ENCODE results near the gene HBZ.

HBZ gene

GRCh38 chr16:187330-187729 lies 34.9 kb downstream of the HBZ start:
- DNase-seq (ENCODE audit: low read depth): no peak
- H3K4me3 ChIP-seq (ENCODE audit: low read length): no peak overlapping the region
- TF ChIP-seq CTCF (conservative IDR thresholded peaks at IDR 0.05; ENCODE audit: low read depth, low read length): no peak

DNA sequence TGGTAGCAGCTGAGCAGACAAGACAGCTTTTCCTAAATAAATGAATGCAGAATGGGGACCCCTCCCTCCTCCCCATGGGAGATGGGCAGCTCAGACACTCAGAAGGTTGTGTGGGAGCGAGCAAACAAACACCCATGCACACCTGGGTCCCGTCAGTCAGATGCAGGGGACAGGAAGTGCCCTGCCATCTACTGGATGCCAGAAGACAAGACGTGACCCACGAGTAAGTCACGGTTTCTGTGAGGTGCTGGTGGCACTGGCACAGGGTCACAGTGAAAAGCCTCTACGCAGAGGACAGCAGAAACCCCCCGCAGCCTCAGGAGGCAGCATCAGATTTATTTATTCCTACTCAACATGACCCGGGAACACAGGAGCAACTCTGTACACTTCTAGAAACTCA lies 36.2 kb downstream of the HBZ start:
- peak; percentile 9 for TF ChIP-seq CTCF (conservative IDR thresholded peaks at IDR 0.05; ENCODE audit: low read depth, low read length)
- DNase-seq (ENCODE audit: low read depth): no peak
- no peak overlapping the region for H3K4me3 ChIP-seq (ENCODE audit: low read length)

DNA sequence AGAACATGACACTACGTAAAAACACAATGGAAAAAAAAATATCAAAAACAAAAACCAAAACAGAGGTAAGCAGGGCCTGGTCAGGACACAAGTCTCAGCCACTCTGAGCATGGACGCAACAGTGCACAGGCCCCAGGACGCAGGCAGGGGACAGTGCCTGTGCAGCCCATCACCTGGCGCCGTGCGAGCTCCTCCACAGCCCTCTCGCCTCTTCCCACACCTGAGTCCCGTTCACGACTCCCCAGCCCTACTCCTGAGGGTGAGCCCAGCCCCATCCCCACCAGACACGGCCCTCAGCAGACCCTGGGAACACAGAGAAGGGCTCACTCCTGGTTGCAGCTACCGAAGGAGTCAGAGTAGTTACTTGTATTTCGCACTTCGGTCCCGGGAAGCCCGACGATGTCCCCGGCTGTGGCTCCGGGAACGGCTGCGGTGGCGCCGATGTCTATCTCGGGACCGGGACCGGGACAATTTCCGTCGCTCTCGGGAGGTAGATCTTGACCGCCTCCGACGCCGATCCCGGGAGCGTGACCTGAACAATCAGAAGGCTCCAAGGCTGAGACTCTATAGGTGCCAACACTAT lies 37.3 kb downstream of the HBZ start:
- no peak for DNase-seq (ENCODE audit: low read depth)
- no peak overlapping the region for H3K4me3 ChIP-seq (ENCODE audit: low read length)
- TF ChIP-seq CTCF (conservative IDR thresholded peaks at IDR 0.05; ENCODE audit: low read depth, low read length): no peak

DNA sequence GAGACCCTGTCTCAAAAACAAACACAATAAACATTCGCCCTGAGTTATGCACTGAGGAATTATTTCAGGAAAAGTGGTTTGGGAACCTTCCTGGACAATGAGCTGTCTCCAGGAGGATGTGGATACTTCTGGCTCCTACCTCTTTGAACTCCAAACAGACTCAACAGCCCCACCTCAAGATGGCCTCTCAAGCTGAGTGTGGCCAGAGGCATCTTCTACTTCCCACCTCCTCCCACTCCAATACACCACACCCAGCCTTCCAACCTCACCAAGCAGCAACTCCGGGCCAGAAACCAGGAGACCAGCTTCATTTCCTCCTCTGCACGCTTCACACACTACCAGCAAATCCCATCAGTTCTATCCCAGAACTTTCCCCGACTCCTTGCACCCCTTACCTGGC lies 39.4 kb downstream of the HBZ start:
- TF ChIP-seq CTCF (conservative IDR thresholded peaks at IDR 0.05; ENCODE audit: low read depth, low read length): no peak
- no peak overlapping the region for H3K4me3 ChIP-seq (ENCODE audit: low read length)
- DNase-seq (ENCODE audit: low read depth): no peak

GRCh38 chr16:192686-193085 lies 40.2 kb downstream of the HBZ start:
- no peak for TF ChIP-seq CTCF (conservative IDR thresholded peaks at IDR 0.05; ENCODE audit: low read depth, low read length)

GRCh38 chr16:193441-193840 lies 41.0 kb downstream of the HBZ start:
- no peak overlapping the region for H3K4me3 ChIP-seq (ENCODE audit: low read length)
- DNase-seq (ENCODE audit: low read depth): no peak
- no peak for TF ChIP-seq CTCF (conservative IDR thresholded peaks at IDR 0.05; ENCODE audit: low read depth, low read length)

More at GRCh38 chr16:192686-193085, 40.2 kb downstream of the HBZ start:
- no peak for DNase-seq (ENCODE audit: low read depth)
- no peak overlapping the region for H3K4me3 ChIP-seq (ENCODE audit: low read length)

GRCh38 chr16:194516-194915 lies 42.1 kb downstream of the HBZ start:
- no peak for TF ChIP-seq CTCF (conservative IDR thresholded peaks at IDR 0.05; ENCODE audit: low read depth, low read length)
- H3K4me3 ChIP-seq (ENCODE audit: low read length): no peak overlapping the region
- no peak for DNase-seq (ENCODE audit: low read depth)
